ENCODE results near the gene SIT1.
A peak's percentile ranks its signal among the peaks of the same experiment; 100 is the strongest.

Gene SIT1

GRCh38 chr9:35682520-35683315, 32.0 kb upstream of the SIT1 start:
- DNase-seq (ENCODE audit: low read depth in 2 of 2) = no peak

DNA sequence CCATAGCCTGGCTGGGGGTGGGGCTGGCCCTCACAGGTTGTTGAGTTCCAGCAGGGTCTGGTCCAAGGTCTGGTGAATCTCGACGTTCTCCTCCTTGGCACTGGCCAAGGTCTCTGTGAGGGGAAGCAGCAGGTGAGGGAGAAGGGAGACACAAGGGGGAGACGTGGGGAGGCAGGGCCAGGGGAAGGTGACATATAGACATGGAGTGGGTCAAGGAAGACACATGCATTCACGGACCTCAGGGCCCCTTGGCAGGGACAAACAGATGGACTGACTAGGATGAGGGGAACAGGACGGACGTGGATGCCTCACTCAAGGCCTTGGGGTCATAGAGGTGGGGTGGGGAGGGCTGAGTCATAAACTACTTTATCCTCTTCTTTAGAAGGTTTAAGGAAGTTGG, 31.3 kb upstream of the SIT1 start:
- DNase-seq (ENCODE audit: low read depth in 2 of 2) = no peak

DNA sequence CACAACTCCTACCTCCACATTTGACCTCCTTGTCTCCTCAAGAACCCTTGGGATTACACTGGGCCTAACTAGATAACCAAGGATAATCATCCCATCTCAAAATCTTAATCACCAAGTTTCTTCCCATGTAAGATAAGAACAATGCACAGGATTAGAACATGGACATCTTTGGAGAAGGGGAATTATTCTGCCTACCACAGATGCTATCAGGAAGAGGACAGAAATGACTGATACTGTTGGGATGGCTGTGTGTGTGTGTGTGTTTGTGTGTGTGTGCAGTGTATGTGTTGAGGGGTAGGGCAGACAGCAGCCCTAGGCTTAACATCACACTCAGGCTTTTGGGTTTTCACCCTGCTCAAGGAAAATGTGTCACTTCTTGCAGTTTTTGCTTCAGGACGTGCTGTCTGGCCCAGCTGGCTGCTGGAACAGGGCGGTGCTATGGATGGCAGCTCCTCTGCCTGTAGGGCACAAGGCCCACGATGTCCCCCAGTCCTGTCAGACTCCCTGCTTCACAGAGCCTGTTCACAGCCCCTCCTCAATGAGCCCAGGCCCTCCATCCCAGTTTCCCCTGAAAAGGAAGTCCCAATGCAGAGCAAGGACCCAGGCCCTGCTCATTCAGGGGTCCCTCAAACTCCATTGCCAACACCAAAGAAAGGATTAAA, 30.7 kb upstream of the SIT1 start:
- DNase-seq (ENCODE audit: low read depth in 2 of 2) = no peak

DNA sequence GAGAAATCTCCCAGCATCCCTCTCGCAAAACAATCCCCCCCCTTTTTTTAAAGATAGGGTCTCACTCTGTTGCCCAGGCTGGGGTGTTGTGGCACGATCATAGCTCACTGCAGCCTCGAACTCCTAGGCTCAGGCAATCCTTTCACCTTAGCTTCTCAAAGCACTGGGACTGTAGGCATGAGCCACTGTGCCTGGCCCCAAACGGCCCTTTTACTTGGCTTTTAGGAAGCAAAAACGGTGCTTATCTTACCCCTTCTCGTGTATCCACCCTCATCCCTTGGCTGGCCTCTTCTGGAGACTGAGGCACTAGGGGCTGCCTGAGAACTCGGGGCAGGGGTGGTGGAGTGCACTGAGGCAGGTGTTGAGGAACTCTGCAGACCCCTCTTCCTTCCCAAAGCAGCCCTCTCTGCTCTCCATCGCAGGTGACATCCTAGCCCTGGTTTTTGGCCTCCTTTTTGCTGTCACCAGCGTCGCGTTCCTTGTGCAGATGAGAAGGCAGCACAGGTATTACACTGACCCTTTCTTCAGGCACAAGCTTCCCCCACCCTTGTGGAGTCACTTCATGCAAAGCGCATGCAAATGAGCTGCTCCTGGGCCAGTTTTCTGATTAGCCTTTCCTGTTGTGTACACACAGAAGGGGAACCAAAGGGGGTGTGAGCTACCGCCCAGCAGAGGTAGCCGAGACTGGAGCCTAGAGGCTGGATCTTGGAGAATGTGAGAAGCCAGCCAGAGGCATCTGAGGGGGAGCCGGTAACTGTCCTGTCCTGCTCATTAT, 29.8 kb upstream of the SIT1 start:
- no peak for DNase-seq (ENCODE audit: low read depth in 2 of 2)

GRCh38 chr9:35679766-35680330, 29.1 kb upstream of the SIT1 start:
- DNase-seq (ENCODE audit: low read depth in 2 of 2) = no peak

GRCh38 chr9:35679091-35679490, 28.4 kb upstream of the SIT1 start:
- DNase-seq (ENCODE audit: low read depth in 2 of 2) = no peak

- DNase-seq (ENCODE audit: low read depth in 2 of 2) = no peak
Observed at GRCh38 chr9:35675732-35676392, 25.1 kb upstream of the SIT1 start.

DNA sequence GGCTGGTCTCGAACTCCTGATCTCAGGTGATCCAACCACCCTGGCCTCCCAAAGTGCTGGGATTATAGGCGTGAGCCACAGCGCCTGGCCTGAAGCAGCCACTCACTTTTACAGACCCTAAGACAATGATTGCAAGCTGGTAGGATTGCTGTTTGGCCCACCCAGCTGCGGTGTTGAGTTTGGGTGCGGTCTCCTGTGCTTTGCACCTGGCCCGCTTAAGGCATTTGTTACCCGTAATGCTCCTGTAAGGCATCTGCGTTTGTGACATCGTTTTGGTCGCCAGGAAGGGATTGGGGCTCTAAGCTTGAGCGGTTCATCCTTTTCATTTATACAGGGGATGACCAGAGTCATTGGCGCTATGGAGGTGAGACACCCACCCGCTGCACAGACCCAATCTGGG, 24.5 kb upstream of the SIT1 start:
- no peak for DNase-seq (ENCODE audit: low read depth in 2 of 2)

DNA sequence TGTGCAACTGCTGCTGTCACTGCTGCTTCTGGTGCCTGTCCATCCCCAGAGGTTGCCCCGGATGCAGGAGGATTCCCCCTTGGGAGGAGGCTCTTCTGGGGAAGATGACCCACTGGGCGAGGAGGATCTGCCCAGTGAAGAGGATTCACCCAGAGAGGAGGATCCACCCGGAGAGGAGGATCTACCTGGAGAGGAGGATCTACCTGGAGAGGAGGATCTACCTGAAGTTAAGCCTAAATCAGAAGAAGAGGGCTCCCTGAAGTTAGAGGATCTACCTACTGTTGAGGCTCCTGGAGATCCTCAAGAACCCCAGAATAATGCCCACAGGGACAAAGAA, 23.3 kb upstream of the SIT1 start:
- no peak for DNase-seq (ENCODE audit: low read depth in 2 of 2)

- no peak for DNase-seq (ENCODE audit: low read depth in 2 of 2)
Observed at GRCh38 chr9:35673132-35674024, 22.6 kb upstream of the SIT1 start, which contains the start of gene CA9. CA9 (plus strand) TSS chr9:35673928; CDS start chr9:35673960, 32 bp downstream.

DNA sequence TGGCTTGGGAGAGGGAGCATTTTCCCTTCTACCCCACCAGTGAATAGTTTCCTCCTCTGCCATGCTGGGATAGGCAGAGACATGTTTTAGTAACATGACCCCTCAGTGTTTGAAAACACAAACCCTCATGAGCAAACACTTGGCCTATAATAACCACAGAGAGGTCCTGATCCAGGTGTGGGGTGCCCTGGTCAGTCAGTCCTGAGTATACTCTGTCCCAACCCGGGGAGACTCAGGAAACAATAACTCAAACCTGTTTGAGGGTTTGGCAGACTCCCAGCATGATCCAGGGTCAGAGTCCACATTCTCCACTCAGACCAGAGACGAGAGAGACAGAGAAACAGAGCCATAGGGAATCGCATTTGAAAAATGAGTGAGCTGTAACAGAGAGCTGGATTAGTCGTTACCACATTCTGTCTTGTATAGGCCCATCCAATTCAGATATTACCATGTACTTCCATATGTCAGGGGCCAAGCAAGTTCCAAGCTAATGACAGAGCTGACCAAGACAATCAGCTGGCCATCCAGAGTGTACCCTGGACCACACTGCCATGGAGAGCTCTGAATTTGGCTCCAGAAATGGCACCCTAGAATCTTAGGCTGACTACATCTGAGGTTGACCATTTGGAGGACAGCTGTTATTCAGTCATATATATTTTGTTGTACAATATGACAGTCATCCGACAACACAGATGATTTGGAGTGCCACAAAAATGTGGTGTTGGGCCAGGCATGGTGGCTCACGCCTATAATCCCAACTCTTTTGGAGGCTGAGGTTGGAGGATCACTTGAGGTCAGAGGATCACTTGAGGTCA, 18.8 kb upstream of the SIT1 start:
- no peak for DNase-seq (ENCODE audit: low read depth in 2 of 2)

GRCh38 chr9:35667939-35668338, 17.2 kb upstream of the SIT1 start:
- DNase-seq (ENCODE audit: low read depth in 2 of 2) = no peak

DNA sequence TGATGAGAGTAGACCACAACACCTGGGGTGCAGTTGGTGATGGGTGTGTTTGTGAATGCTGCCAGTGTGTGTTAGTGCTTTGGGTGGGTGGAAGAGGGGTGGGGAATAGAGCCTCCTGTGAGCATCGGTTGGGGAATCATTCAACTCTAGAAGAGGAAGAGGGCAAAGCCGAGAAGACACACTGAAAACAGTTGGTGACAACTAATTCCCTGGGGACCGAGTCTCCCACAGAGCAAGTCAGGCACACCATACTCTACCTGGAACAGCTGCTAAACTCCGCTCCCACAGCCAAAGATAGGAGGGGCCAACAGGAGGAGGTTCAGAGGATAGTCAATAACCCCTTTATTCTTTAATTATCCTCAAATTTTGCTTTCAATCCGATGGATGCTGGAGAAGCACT, 15.8 kb upstream of the SIT1 start:
- DNase-seq (ENCODE audit: low read depth in 2 of 2) = no peak

GRCh38 chr9:35666045-35666444, 15.3 kb upstream of the SIT1 start:
- DNase-seq (ENCODE audit: low read depth in 2 of 2) = no peak

- DNase-seq (ENCODE audit: low read depth in 2 of 2) = no peak
Observed at GRCh38 chr9:35665471-35665818, 14.7 kb upstream of the SIT1 start.

DNA sequence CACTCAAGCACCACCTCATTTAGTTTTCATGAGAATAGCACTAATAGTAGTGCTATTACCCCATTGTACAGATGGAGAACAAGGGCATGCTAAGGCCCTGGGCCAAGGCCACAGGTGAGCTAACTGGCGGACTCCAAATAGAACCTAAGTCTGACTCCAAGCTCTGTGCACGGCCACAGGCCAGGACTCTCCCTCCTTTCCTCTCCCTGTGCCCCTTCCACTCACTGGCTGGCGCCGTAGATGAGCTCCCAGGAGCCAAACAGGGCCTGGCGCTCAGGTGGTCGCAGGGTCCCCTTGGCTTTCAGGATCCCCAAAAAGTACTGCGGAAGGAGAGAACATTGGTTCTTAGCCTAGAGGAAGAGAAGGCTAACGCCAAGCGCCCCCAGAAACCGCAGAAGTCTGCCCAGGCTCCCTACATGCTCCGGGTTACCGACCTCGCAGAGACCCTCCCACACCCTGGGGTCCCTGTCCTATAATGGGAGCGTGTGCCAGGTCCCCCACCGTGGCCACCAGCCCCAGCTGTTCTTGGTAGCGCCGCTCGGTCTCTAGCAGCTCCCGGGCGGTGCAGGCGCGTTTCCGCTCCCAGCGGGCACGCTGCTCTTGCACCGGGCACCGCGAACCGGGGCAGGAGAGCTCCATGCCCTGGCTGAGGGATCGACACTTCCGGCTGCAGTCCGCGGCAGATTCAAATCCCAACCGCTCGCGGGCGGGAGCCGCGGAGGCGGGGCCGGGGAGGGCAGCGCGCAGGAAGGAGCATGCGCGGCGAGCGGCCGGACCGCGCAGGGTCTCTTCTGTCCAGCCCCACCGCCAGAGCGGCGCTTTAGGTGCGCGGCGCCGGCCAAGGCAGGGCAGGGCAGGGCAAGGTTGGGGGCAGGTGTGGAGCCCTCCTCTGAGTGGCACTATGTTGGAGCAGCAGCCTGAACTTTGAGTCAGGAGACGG, 14.1 kb upstream of the SIT1 start, which contains the start of gene ARHGEF39:
Gene ARHGEF39 (minus strand): TSS at position 665 of the 940 bp plus-strand sequence. CDS start 26 bp downstream, at position 639.
- peak in 1 of 2 donors; percentile 36 for DNase-seq (ENCODE audit: low read depth in 2 of 2)

DNA sequence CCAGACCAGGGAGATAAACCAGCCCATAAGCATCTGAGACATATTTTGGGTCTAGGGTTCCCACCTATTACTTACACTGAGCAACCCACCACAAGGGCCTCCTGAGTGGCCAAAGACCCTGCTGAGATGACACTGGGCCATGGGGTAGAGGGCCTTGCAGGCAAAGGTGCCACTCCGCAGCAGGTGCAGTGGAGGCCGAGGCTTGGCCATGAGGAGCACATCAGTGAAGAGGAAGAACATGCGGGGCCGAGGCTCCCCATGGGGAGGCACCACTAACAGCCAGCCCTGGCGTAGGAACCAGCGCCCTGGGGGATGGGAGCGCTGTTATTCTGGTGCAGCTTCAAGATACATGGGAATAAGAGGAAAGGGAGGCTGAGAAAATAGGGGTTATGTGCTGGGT, 11.7 kb upstream of the SIT1 start:
- DNase-seq (ENCODE audit: low read depth in 2 of 2) = no peak

GRCh38 chr9:35661756-35662350, 11.1 kb upstream of the SIT1 start:
- no peak for DNase-seq (ENCODE audit: low read depth in 2 of 2)
